IMR-90 (cell line): ENCODE results near the gene FAM120A. TPM values are rescaled to one million over a fixed set of nuclear protein-coding genes. Genes with fewer than 3 reads are reported as not detected.

Experiments
- ATAC-seq: fragments of 200-7000 bp; cut with Tn5 transposase; 2 replicates; pipeline ENCODE4 v1.9.1; 2020; ENCODE audit warnings: low read depth, mild to moderate bottlenecking, moderate library complexity
- BruUV-seq: library from RNA; stranded (reverse); fragments of 400-500 nt; replicated peaks from 2 replicates; lab custom pipeline; 2021; lab: Mats Ljungman, UMichigan
- CTCF ChIA-PET: fragments of 300-600 bp; formaldehyde crosslinking; extraction: SDS; loops from one replicate; lab custom pipeline; 2021; ENCODE audit warnings: antibody characterized with exemption; lab: Yijun Ruan, JAX
- POLR2A ChIA-PET: fragments of 300-600 bp; sonication (Branson Sonifier 250); formaldehyde crosslinking; loops from one replicate; lab custom pipeline; 2022; ENCODE audit warnings: antibody characterized with exemption; ENCODE audit not compliant: unreplicated experiment; lab: Charles Lee
- DNase-seq: peaks from one replicate; pipeline ENCODE4 v3.0.0; 2013
- H2AFZ ChIP-seq: replicated peaks from 2 replicates; pipeline ENCODE3; 2013; ENCODE audit warnings: low read length, mild to moderate bottlenecking; ENCODE audit not compliant: poor library complexity
- H2AK5ac ChIP-seq: 2 replicates; pipeline ENCODE4 v1.6.1; 2013; ENCODE audit warnings: low read depth, low read length, inconsistent platforms
- H2AK9ac ChIP-seq: replicated peaks from 2 replicates; pipeline ENCODE3; 2013; ENCODE audit warnings: mild to moderate bottlenecking, low read depth, low read length, moderate library complexity; ENCODE audit not compliant: poor library complexity
- H2BK120ac ChIP-seq: 2 replicates; pipeline ENCODE4 v1.6.1; 2013; ENCODE audit warnings: low read depth, low read length, inconsistent platforms
- H2BK15ac ChIP-seq: 3 replicates; pipeline ENCODE4 v1.6.1; 2013; ENCODE audit warnings: low read depth, low read length, inconsistent platforms
- H2BK20ac ChIP-seq: 2 replicates; pipeline ENCODE4 v1.6.1; 2013; ENCODE audit warnings: low read depth, mild to moderate bottlenecking, inconsistent platforms, low read length, moderate library complexity
- H2BK5ac ChIP-seq: 2 replicates; pipeline ENCODE4 v1.6.1; 2013; ENCODE audit warnings: mild to moderate bottlenecking, low read depth, low read length, inconsistent platforms; ENCODE audit not compliant: poor library complexity, severe bottlenecking
- H3K14ac ChIP-seq: replicated peaks from 2 replicates; pipeline ENCODE4 v1.6.1; 2013; ENCODE audit warnings: low read depth, low read length, inconsistent platforms
- H3K18ac ChIP-seq: 2 replicates; pipeline ENCODE4 v1.6.1; 2013; ENCODE audit warnings: low read depth, low read length, control low read depth
- H3K23ac ChIP-seq: 2 replicates; pipeline ENCODE4 v1.6.1; 2013; ENCODE audit warnings: low read depth, low read length, inconsistent platforms
- H3K27ac ChIP-seq: 2 replicates; pipeline ENCODE4 v1.5.1; 2013; ENCODE audit warnings: mild to moderate bottlenecking, control low read depth, low read length; ENCODE audit not compliant: insufficient read depth
- H3K27me3 ChIP-seq: 2 replicates; pipeline ENCODE4 v1.6.1; 2013; ENCODE audit warnings: low read length; ENCODE audit not compliant: control insufficient read depth, insufficient read depth
- H3K36me3 ChIP-seq: 2 replicates; pipeline ENCODE4 v1.6.1; 2013; ENCODE audit warnings: low read length, mixed read lengths; ENCODE audit not compliant: control insufficient read depth, insufficient read depth
- H3K4ac ChIP-seq: 2 replicates; pipeline ENCODE4 v1.6.1; 2013; ENCODE audit warnings: low read depth, low read length, inconsistent platforms
- H3K4me1 ChIP-seq: 2 replicates; pipeline ENCODE4 v1.6.1; 2013; ENCODE audit warnings: low read length, mixed read lengths; ENCODE audit not compliant: control insufficient read depth, insufficient read depth
- H3K4me2 ChIP-seq: 2 replicates; pipeline ENCODE4 v1.6.1; 2013; ENCODE audit warnings: low read depth, mild to moderate bottlenecking, control low read depth, low read length, moderate library complexity
- H3K4me3 ChIP-seq: 2 replicates; pipeline ENCODE4 v1.5.1; 2013; ENCODE audit warnings: low read depth, mild to moderate bottlenecking, control low read depth, low read length, moderate library complexity; ENCODE audit not compliant: insufficient read depth
- H3K56ac ChIP-seq: 2 replicates; pipeline ENCODE4 v1.6.1; 2013; ENCODE audit warnings: low read length, inconsistent platforms; ENCODE audit not compliant: insufficient read depth; ENCODE audit errors: extremely low read depth
- H3K79me1 ChIP-seq, 2 experiments: 2 replicates each; pipeline ENCODE4 v1.6.1; 2013; ENCODE audit warnings: low read length in 2 of 2, inconsistent platforms in 1 of 2, low read depth in 1 of 2
- H3K9ac ChIP-seq: 2 replicates; pipeline ENCODE4 v1.6.1; 2013; ENCODE audit warnings: low read depth, low read length, control low read depth
- H3K9me1 ChIP-seq: 2 replicates; pipeline ENCODE4 v1.6.1; 2013; ENCODE audit warnings: low read length, inconsistent platforms; ENCODE audit not compliant: insufficient read depth
- H3K9me3 ChIP-seq: 2 replicates; pipeline ENCODE4 v1.6.1; 2013; ENCODE audit warnings: low read length; ENCODE audit not compliant: control insufficient read depth, insufficient read depth
- H4K20me1 ChIP-seq: 2 replicates; pipeline ENCODE4 v1.6.1; 2013; ENCODE audit warnings: low read length, inconsistent platforms; ENCODE audit not compliant: insufficient read depth
- H4K5ac ChIP-seq: 2 replicates; pipeline ENCODE4 v1.6.1; 2013; ENCODE audit warnings: mild to moderate bottlenecking, low read depth, low read length, control low read depth
- H4K8ac ChIP-seq, 2 experiments: 2 replicates each; pipeline ENCODE4 v1.6.1; 2013; ENCODE audit warnings: low read depth in 2 of 2, low read length in 2 of 2, control low read depth in 1 of 2, inconsistent platforms in 1 of 2
- H4K91ac ChIP-seq: 2 replicates; pipeline ENCODE4 v1.6.1; 2013; ENCODE audit warnings: low read depth, low read length, inconsistent platforms; ENCODE audit not compliant: insufficient read depth
- BHLHE40 ChIP-seq: fragments of 150-350 bp; IDR thresholded peaks from 2 replicates; pipeline ENCODE4 v1.6.1; 2016; ENCODE audit warnings: mild to moderate bottlenecking, low read depth, low read length
- CEBPB ChIP-seq: IDR thresholded peaks from 2 replicates; pipeline ENCODE4 v1.6.1; 2012; ENCODE audit warnings: low read depth, low read length, improper control_type of control experiment
- CHD1 ChIP-seq: IDR thresholded peaks from 2 replicates; pipeline ENCODE4 v1.6.1; 2012; ENCODE audit warnings: low read depth, low read length, improper control_type of control experiment
- CTCF ChIP-seq: conservative IDR thresholded peaks from 2 replicates; pipeline ENCODE4 v1.5.1; 2012; ENCODE audit warnings: mild to moderate bottlenecking, low read depth, low read length, improper control_type of control experiment
- ELK1 ChIP-seq: fragments of 150-350 bp; IDR thresholded peaks from 2 replicates; pipeline ENCODE4 v1.6.1; 2016; ENCODE audit warnings: low read depth, mild to moderate bottlenecking, low read length, moderate library complexity, borderline replicate concordance
- FOS ChIP-seq: fragments of 150-350 bp; IDR thresholded peaks from 2 replicates; pipeline ENCODE4 v1.6.1; 2016; ENCODE audit warnings: low read depth, low read length
- MAFK ChIP-seq: IDR thresholded peaks from 2 replicates; pipeline ENCODE4 v1.6.1; 2012; ENCODE audit warnings: low read depth, low read length, improper control_type of control experiment
- MAZ ChIP-seq: IDR thresholded peaks from 2 replicates; pipeline ENCODE4 v1.6.1; 2012; ENCODE audit warnings: low read depth, mild to moderate bottlenecking, low read length, improper control_type of control experiment, moderate library complexity, borderline replicate concordance
- NFE2L2 ChIP-seq: fragments of 150-350 bp; IDR thresholded peaks from 2 replicates; pipeline ENCODE4 v1.6.1; 2016; ENCODE audit warnings: low read depth, mild to moderate bottlenecking, low read length
- POLR2A ChIP-seq: IDR thresholded peaks from 2 replicates; pipeline ENCODE4 v1.6.1; 2012; ENCODE audit warnings: mild to moderate bottlenecking, low read depth, low read length
- RAD21 ChIP-seq: IDR thresholded peaks from 2 replicates; pipeline ENCODE4 v1.6.1; 2012; ENCODE audit warnings: low read length, improper control_type of control experiment
- RCOR1 ChIP-seq: IDR thresholded peaks from 2 replicates; pipeline ENCODE4 v1.6.1; 2012; ENCODE audit warnings: mild to moderate bottlenecking, low read length, improper control_type of control experiment; ENCODE audit not compliant: insufficient replicate concordance
- RFX5 ChIP-seq: IDR thresholded peaks from 2 replicates; pipeline ENCODE4 v1.8.0; 2012; ENCODE audit warnings: low read depth, mild to moderate bottlenecking, low read length, moderate library complexity
- SMC3 ChIP-seq: fragments of 150-350 bp; IDR thresholded peaks from 2 replicates; pipeline ENCODE4 v1.6.1; 2016; ENCODE audit warnings: low read depth, mild to moderate bottlenecking, antibody characterized with exemption, low read length, moderate library complexity
- USF2 ChIP-seq: fragments of 150-350 bp; IDR thresholded peaks from 2 replicates; pipeline ENCODE4 v1.6.1; 2017; ENCODE audit warnings: mild to moderate bottlenecking, antibody characterized with exemption, low read length, low read depth
- WGBS, 2 experiments: methylation state at CpG; one replicate each; pipeline versions ENCODE4 v1.1.5 to v1.1.7; 2013; ENCODE audit warnings: missing lambda C conversion rate in 2 of 2; ENCODE audit not compliant: insufficient read length in 1 of 2; ENCODE audit errors: extremely low coverage in 2 of 2; 5-methylcytosine and 5-hydroxymethylcytosine counted together
- dilution Hi-C: fragments of 300-500 bp; cut with HindIII; formaldehyde crosslinking; loops from one replicate; pipeline ENCODE4 v1.14.3; 2018; ENCODE audit warnings: low sequenced_read_pairs; ENCODE audit not compliant: unreplicated experiment
- in situ Hi-C: fragments of 300-500 bp; cut with MboI; formaldehyde crosslinking; loops from 3 replicates; pipeline ENCODE4 v1.14.3; 2019; ENCODE audit warnings: low sequenced_read_pairs, inconsistent platforms, mixed read lengths
- intact Hi-C: fragments of 100-400 bp; cut with micrococcal nuclease; formaldehyde crosslinking; loops from 2 replicates; pipeline ENCODE4 v1.10.0; 2022
- polyA plus RNA-seq, 3 experiments: library from polyadenylated mRNA; depleted of rRNA; stranded (reverse); fragments of >200 nt; gene quantifications; 2 replicates each; pipeline ENCODE4 v1.2.3, GENCODE V29; 2012; ENCODE audit warnings: low replicate concordance in 1 of 3
- total RNA-seq: library from RNA; depleted of rRNA; stranded (reverse); fragments of >200 nt; gene quantifications from 2 replicates; pipeline ENCODE4 v1.2.3, GENCODE V29; 2012

FAM120A gene
- total and polyA plus RNA-seq, 2 of the 4 experiments (the other 2 are of a cell fraction), result 61.6 to 75.1 TPM

- TF ChIP-seq CHD1 (no peak), RFX5 (no peak), CTCF (no peak), SMC3 (no peak), MAZ (no peak), ELK1 (no peak), MAFK (no peak), RCOR1 (no peak), USF2 (no peak), CEBPB (no peak), RAD21 (no peak), POLR2A (no peak), NFE2L2 (no peak), BHLHE40 (no peak), FOS (no peak)
- Histone ChIP-seq H2AK5ac (no peak overlapping the region), H3K4ac (no peak overlapping the region), H3K9me1 (peaks cover 6% of the 10 kb centered on the region; the same call in 1 of the 2 replicates), H3K9ac (no peak overlapping the region), H2AK9ac (no peak overlapping the region), H3K4me2 (no peak overlapping the region), H2BK120ac (no peak overlapping the region), H2BK15ac (no peak overlapping the region), H2AFZ (no peak overlapping the region), H3K4me1 (peaks cover 6% of the 10 kb centered on the region), H2BK20ac (no peak overlapping the region), H3K23ac (no peak overlapping the region), H4K8ac (no peak overlapping the region), H3K79me1 (peaks cover 16 to 51% of the 10 kb centered on the region in 2 experiments), H3K27me3 (no peaks in the 10 kb centered on the region), H3K27ac (no peak overlapping the region), H3K4me3 (no peak overlapping the region), H3K18ac (no peak overlapping the region), H3K9me3 (no peaks in the 10 kb centered on the region), H4K91ac (no peak overlapping the region), H3K56ac (no peak overlapping the region), H3K14ac (no peak overlapping the region), H3K36me3 (peaks cover 12% of the 10 kb centered on the region), H2BK5ac (no peak overlapping the region), H4K20me1 (peaks cover 29% of the 10 kb centered on the region; the same call in 1 of the 2 replicates), H4K5ac (no peak overlapping the region)
- in situ Hi-C loops (no loop called here), intact Hi-C loops (no loop called here), dilution Hi-C loops (no loop called here)
- BruUV-seq, result no TSS peak
- ATAC-seq (no peak), DNase-seq (no peak)
- CTCF ChIA-PET, result interaction anchor here (1.0 kb wide), 1 partner anchor 91 kb away, joined by 3 read pairs; no protein-coding TSS in a partner anchor
- POLR2A ChIA-PET, result no interaction called here
- no CpG with 5 or more reads among the region's 3 CpGs for WGBS, 2 experiments
Measured at GRCh38 chr9:93475108-93475507, 23.6 kb downstream of the FAM120A start.
